Bronchial epithelial cell (primary cell): ENCODE results near the gene SSUH2. TPM values are rescaled to one million over a fixed set of nuclear protein-coding genes. Genes with fewer than 3 reads are reported as not detected.

ENCODE experiments used
- DNase-seq: peaks from one replicate; pipeline ENCODE4 v3.0.0-alpha.2; 2010; ENCODE audit warnings: low read depth
- FAIRE-seq: peaks from 2 replicates; lab custom pipeline; 2011; peaks lifted over from hg19 to GRCh38; lab: Jason Lieb, UNC
- H3K27me3 ChIP-seq: 2 replicates; pipeline ENCODE4 v1.5.1; 2011; ENCODE audit warnings: low read length; ENCODE audit not compliant: control insufficient read depth, insufficient read depth
- H3K36me3 ChIP-seq: 2 replicates; pipeline ENCODE4 v1.5.1; 2011; ENCODE audit warnings: low read length; ENCODE audit not compliant: control insufficient read depth, insufficient read depth
- H3K4me3 ChIP-seq: 2 replicates; pipeline ENCODE4 v1.5.1; 2011; ENCODE audit warnings: mild to moderate bottlenecking, low read depth, low read length, control low read depth
- CTCF ChIP-seq: IDR thresholded peaks from 2 replicates; pipeline ENCODE4 v1.5.1; 2011; ENCODE audit warnings: mild to moderate bottlenecking, moderate library complexity, low read length, control low read depth, inconsistent platforms; ENCODE audit not compliant: insufficient read depth, severe bottlenecking
- total RNA-seq: library from RNA; depleted of rRNA; stranded (reverse); fragments of >200 nt; gene quantifications from 2 replicates; pipeline ENCODE4 v1.2.1, GENCODE V29; 2014

Gene SSUH2
- total RNA-seq, 1 donor from 2014 or later = 0.26 TPM

GRCh38 chr3:8579096-8579495, 65.5 kb downstream of the SSUH2 start:
- Histone ChIP-seq H3K27me3 (no peaks in the 10 kb centered on the region), H3K4me3 (no peak overlapping the region), H3K36me3 (no peaks in the 10 kb centered on the region)
- DNase-seq (peak; percentile 12), FAIRE-seq (no peak)
- TF ChIP-seq CTCF = no peak

GRCh38 chr3:8578282-8578681, 66.3 kb downstream of the SSUH2 start:
- Histone ChIP-seq H3K27me3 (no peaks in the 10 kb centered on the region), H3K4me3 (no peak overlapping the region), H3K36me3 (no peaks in the 10 kb centered on the region)
- TF ChIP-seq CTCF = no peak
- FAIRE-seq (no peak), DNase-seq (no peak)

GRCh38 chr3:8576841-8577571, 67.6 kb downstream of the SSUH2 start:
- DNase-seq (no peak), FAIRE-seq (no peak)
- Histone ChIP-seq H3K4me3 (no peak overlapping the region), H3K27me3 (no peaks in the 10 kb centered on the region), H3K36me3 (no peaks in the 10 kb centered on the region)
- TF ChIP-seq CTCF = no peak

DNA sequence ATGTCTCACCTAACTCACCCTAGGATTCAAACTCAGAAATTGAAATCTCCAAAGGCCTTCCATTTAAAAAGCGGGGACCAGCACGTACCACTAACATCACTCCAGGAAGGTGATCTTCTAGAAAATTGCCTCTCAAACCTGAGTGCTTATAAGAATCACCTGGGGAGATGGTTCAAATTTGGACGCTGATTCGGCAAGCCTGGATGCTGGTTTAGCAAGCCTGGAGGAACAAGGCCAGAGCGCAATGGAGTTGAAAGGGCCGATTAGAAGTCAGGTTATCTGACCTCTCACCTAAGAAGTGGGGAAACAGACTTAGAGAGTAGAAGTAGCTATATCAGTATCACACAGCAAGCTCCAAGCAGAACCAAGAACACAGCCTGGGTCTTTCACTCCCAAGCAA, 68.2 kb downstream of the SSUH2 start:
- no peak for FAIRE-seq
- Histone ChIP-seq H3K27me3 (no peaks in the 10 kb centered on the region), H3K4me3 (no peak overlapping the region), H3K36me3 (no peaks in the 10 kb centered on the region)
- TF ChIP-seq CTCF = no peak
- DNase-seq = no peak

GRCh38 chr3:8575364-8576104, 69.1 kb downstream of the SSUH2 start:
- Histone ChIP-seq H3K36me3 (no peaks in the 10 kb centered on the region), H3K27me3 (no peaks in the 10 kb centered on the region), H3K4me3 (no peak overlapping the region)
- FAIRE-seq = no peak
- TF ChIP-seq CTCF = no peak
- peak; percentile 22 for DNase-seq
